Tibial artery (tissue), 4 donors: ENCODE results near the gene LAMB3.

Experiments
- DNase-seq, 2 donors: peaks; one replicate each; pipeline ENCODE4 v3.0.0-alpha.2; 2019
- H3K27ac ChIP-seq, 2 donors: fragments of 200-600 bp; sonication (generic) in 1 of 2; 1 replicate in 1 of 2; 2 replicates in 1 of 2; pipeline ENCODE4 v1.5.1; 2018 to 2019; ENCODE audit warnings: mild to moderate bottlenecking in 1 of 2
- H3K27me3 ChIP-seq, 2 donors: fragments of 200-600 bp; sonication (generic) in 1 of 2; one replicate each; pipeline versions ENCODE4 v1.5.1 to v1.6.0; 2016 to 2019
- H3K36me3 ChIP-seq, 3 donors: fragments of 200-600 bp; sonication (generic) in 2 of 3; one replicate each; pipeline ENCODE4 v1.5.1; 2016 to 2019; ENCODE audit warnings: mild to moderate bottlenecking in 2 of 3
- H3K4me1 ChIP-seq, 4 donors: fragments of 200-600 bp; sonication (generic) in 2 of 4; 1 replicate in 3 of 4; 2 replicates in 1 of 4; pipeline ENCODE4 v1.5.1; 2016 to 2019
- H3K4me3 ChIP-seq, 2 donors: fragments of 200-600 bp; sonication (generic) in 1 of 2; 1 replicate in 1 of 2; 2 replicates in 1 of 2; pipeline ENCODE4 v1.5.1; 2018 to 2019; ENCODE audit warnings: mild to moderate bottlenecking in 2 of 2
- H3K9me3 ChIP-seq, 3 donors: fragments of 200-600 bp; sonication (generic) in 1 of 3; one replicate each; pipeline ENCODE4 v1.5.1; 2016 to 2019
- CTCF ChIP-seq, 2 experiments: fragments of 200-600 bp in 1 of 2; fragments of 450-650 bp in 1 of 2; IDR thresholded peaks; one replicate each; pipeline ENCODE4 v1.5.1; 2017 to 2019; ENCODE audit warnings: antibody characterized with exemption in 2 of 2, mild to moderate bottlenecking in 1 of 2, moderate library complexity in 1 of 2
- intact Hi-C: fragments of 100-400 bp; cut with DNase I; formaldehyde crosslinking; loops from one replicate; pipeline ENCODE4 v1.15.0; 2023; ENCODE audit warnings: low total_unique reads

LAMB3 gene

GRCh38 chr1:209621741-209622655, 30.2 kb downstream of the LAMB3 start:
- H3K27me3 ChIP-seq: no peaks in the 10 kb centered on the region
- DNase-seq: no peak
- H3K27ac ChIP-seq: no peak overlapping the region
- no peaks in the 10 kb centered on the region for H3K36me3 ChIP-seq
- no peak for TF ChIP-seq CTCF (IDR thresholded peaks at IDR 0.05)
- intact Hi-C loops: no loop called here
- peaks cover 0 to 12% (median 3%) of the 10 kb centered on the region in 4 donors for H3K4me1 ChIP-seq
- no peak overlapping the region for H3K4me3 ChIP-seq
- no peaks in the 10 kb centered on the region for H3K9me3 ChIP-seq

- DNase-seq: no peak
- peaks cover 0 to 8% (median 3%) of the 10 kb centered on the region in 4 donors for H3K4me1 ChIP-seq
- no peak overlapping the region for H3K27ac ChIP-seq
- no peaks in the 10 kb centered on the region for H3K27me3 ChIP-seq
- TF ChIP-seq CTCF (IDR thresholded peaks at IDR 0.05): no peak
- H3K4me3 ChIP-seq: no peak overlapping the region
- H3K9me3 ChIP-seq: no peaks in the 10 kb centered on the region
- no peaks in the 10 kb centered on the region for H3K36me3 ChIP-seq
- intact Hi-C loops: no loop called here
These were observed 30.9 kb downstream of the LAMB3 start for GRCh38 chr1:209621286-209621685.

- no peak for TF ChIP-seq CTCF (IDR thresholded peaks at IDR 0.05)
- H3K27ac ChIP-seq: no peak overlapping the region
- peaks cover 0 to 6% (median 2%) of the 10 kb centered on the region in 4 donors for H3K4me1 ChIP-seq
- intact Hi-C loops: no loop called here
- H3K27me3 ChIP-seq: no peaks in the 10 kb centered on the region
- DNase-seq: no peak
- no peaks in the 10 kb centered on the region for H3K36me3 ChIP-seq
- no peak overlapping the region for H3K4me3 ChIP-seq
- no peaks in the 10 kb centered on the region for H3K9me3 ChIP-seq
These were observed 31.7 kb downstream of the LAMB3 start for GRCh38 chr1:209620487-209620884.

GRCh38 chr1:209619696-209620486, 32.3 kb downstream of the LAMB3 start:
- TF ChIP-seq CTCF (IDR thresholded peaks at IDR 0.05): no peak
- Histone ChIP-seq H3K4me1 (peaks cover 0 to 6% (median 0%) of the 10 kb centered on the region in 4 donors), H3K4me3 (no peak overlapping the region), H3K27ac (no peak overlapping the region), H3K27me3 (no peaks in the 10 kb centered on the region), H3K36me3 (no peaks in the 10 kb centered on the region), H3K9me3 (no peaks in the 10 kb centered on the region)
- no peak for DNase-seq
- intact Hi-C loops: no loop called here

- H3K36me3 ChIP-seq: no peaks in the 10 kb centered on the region
- peaks cover 0 to 6% (median 0%) of the 10 kb centered on the region in 4 donors for H3K4me1 ChIP-seq
- H3K4me3 ChIP-seq: no peak overlapping the region
- DNase-seq: no peak
- intact Hi-C loops: no loop called here
- H3K9me3 ChIP-seq: no peaks in the 10 kb centered on the region
- no peaks in the 10 kb centered on the region for H3K27me3 ChIP-seq
- TF ChIP-seq CTCF (IDR thresholded peaks at IDR 0.05): no peak
- H3K27ac ChIP-seq: no peak overlapping the region
These were observed 33.3 kb downstream of the LAMB3 start for GRCh38 chr1:209618756-209619420.
